SIG-M5 (cell line): ENCODE results near the gene NPAS2.

Experiments
- DNase-seq: peaks from one replicate; lab custom pipeline; 2025; lab: John Stamatoyannopoulos, UW

Gene NPAS2

GRCh38 chr2:100905132-100905805 lies 85.3 kb downstream of the NPAS2 start:
- no peak for DNase-seq

- no peak for DNase-seq
Observed at GRCh38 chr2:100906131-100906530, 86.2 kb downstream of the NPAS2 start.

GRCh38 chr2:100906679-100907078 lies 86.7 kb downstream of the NPAS2 start:
- no peak for DNase-seq

- no peak for DNase-seq
Observed at GRCh38 chr2:100907832-100908231, 87.9 kb downstream of the NPAS2 start.

GRCh38 chr2:100909534-100910081 lies 89.7 kb downstream of the NPAS2 start:
- no peak for DNase-seq

GRCh38 chr2:100910111-100910510 lies 90.2 kb downstream of the NPAS2 start:
- DNase-seq = no peak

GRCh38 chr2:100919316-100919715 lies 99.4 kb downstream of the NPAS2 start:
- DNase-seq = no peak

GRCh38 chr2:100921685-100922161 lies 101.8 kb downstream of the NPAS2 start:
- DNase-seq = no peak

- no peak for DNase-seq
Observed at GRCh38 chr2:100923461-100924060, 103.6 kb downstream of the NPAS2 start.

GRCh38 chr2:100924122-100924519 lies 104.2 kb downstream of the NPAS2 start:
- no peak for DNase-seq

GRCh38 chr2:100924520-100925451 lies 104.8 kb downstream of the NPAS2 start:
- DNase-seq = no peak

GRCh38 chr2:100928235-100928634 lies 108.3 kb downstream of the NPAS2 start:
- DNase-seq = no peak

GRCh38 chr2:100929147-100929546 lies 109.2 kb downstream of the NPAS2 start:
- no peak for DNase-seq

GRCh38 chr2:100934504-100935371 lies 114.8 kb downstream of the NPAS2 start:
- DNase-seq = no peak

GRCh38 chr2:100935372-100935752 lies 115.4 kb downstream of the NPAS2 start:
- DNase-seq = no peak

- no peak for DNase-seq
Observed at GRCh38 chr2:100936070-100936741, 116.3 kb downstream of the NPAS2 start.

GRCh38 chr2:100936972-100937542 lies 117.1 kb downstream of the NPAS2 start:
- no peak for DNase-seq

- no peak for DNase-seq
Observed at GRCh38 chr2:100938031-100939026, 118.4 kb downstream of the NPAS2 start.

GRCh38 chr2:100939445-100939844 lies 119.5 kb downstream of the NPAS2 start:
- DNase-seq = no peak
